Activated CD8-positive, alpha-beta memory T cell treated with anti-CD3 and anti-CD28 coated beads for 24 hours (primary cell): Measurements from ENCODE around the gene MEIOSIN.
"Not testable (repeated sequence)": the region's sequence is repeated elsewhere in the genome, so short reads cannot be mapped to it uniquely, and the experiment has no call there.

Experiments used
- DNase-seq: peaks from one replicate; pipeline ENCODE4 v3.0.0-alpha.2; 2020

The MEIOSIN gene

GRCh38 chr19:45717983-45718650, 15.1 kb upstream of the MEIOSIN start:
- DNase-seq, result no peak

GRCh38 chr19:45720065-45720464, 13.2 kb upstream of the MEIOSIN start:
- not testable (repeated sequence) for DNase-seq

DNA sequence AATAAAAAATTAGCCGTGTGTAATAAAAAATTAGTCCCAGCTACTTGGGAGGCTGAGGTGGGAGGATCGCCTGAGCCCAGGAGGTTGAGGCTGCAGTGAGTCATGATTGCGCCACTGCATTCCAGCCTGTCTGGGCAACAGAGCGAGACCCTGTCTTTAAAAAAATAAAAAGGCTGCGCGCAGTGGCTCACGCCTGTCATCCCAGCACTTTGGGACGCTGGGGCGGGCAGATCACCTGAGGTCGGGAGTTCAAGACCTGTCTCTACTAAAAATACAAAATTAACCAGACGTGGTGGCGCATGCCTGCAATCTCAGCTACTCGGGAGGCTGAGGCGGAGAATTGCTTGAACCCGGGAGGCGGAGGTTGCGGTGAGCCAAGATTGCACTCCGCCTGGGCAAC, 4.6 kb upstream of the MEIOSIN start:
- DNase-seq, result not testable (repeated sequence)

GRCh38 chr19:45729800-45730290, 3.4 kb upstream of the MEIOSIN start:
- no peak for DNase-seq

DNA sequence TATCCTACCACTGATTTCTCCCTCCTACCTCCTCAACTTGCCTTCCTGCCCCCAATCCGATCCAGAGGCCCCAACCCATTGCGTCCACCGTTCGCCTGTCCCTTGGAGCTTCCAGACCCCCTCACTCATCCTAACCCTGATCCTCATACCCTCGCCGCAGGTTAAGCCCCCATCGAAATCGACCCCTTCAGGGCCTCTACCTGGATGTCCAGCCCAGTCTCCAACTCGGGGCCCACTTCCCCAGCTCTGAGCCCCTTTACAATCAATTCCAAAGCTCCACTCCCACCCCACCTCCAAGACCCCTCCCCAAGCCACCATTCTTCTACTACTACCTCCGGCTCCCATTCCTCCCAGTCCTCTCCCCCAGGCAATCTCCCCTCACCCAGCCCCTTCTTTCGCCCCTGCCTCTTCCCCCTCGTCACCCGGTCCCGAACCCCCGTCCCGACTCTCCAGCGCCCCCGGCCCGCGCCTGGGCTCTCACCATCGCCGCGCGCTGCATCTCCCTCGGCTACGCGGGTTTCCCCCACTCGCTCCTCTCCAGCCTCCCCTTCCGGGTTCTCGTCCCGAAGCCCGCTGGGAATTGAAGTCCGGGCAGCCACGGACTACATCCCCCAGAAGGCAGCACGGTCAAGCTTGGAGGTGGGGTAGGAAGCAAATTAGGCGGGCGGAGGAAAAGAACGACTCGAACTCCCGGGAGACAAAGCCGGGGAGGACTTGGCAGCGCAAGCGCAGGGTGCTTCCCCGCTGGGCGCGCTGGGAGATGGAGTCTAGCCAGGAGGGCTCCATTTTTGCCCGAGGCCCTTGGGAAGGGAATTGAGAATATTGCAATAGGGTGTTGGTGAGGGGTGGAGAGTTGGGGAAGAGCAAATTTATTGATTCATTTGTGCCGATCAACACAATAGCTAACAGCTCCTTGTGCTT, 2.6 kb upstream of the MEIOSIN start, which contains the start of gene FBXO46:
Gene FBXO46, minus strand, starts transcription at position 529 of the 921 bp plus-strand sequence. CDS start 17,401 bp downstream, outside the sequence.
- peak; percentile 95 for DNase-seq

DNA sequence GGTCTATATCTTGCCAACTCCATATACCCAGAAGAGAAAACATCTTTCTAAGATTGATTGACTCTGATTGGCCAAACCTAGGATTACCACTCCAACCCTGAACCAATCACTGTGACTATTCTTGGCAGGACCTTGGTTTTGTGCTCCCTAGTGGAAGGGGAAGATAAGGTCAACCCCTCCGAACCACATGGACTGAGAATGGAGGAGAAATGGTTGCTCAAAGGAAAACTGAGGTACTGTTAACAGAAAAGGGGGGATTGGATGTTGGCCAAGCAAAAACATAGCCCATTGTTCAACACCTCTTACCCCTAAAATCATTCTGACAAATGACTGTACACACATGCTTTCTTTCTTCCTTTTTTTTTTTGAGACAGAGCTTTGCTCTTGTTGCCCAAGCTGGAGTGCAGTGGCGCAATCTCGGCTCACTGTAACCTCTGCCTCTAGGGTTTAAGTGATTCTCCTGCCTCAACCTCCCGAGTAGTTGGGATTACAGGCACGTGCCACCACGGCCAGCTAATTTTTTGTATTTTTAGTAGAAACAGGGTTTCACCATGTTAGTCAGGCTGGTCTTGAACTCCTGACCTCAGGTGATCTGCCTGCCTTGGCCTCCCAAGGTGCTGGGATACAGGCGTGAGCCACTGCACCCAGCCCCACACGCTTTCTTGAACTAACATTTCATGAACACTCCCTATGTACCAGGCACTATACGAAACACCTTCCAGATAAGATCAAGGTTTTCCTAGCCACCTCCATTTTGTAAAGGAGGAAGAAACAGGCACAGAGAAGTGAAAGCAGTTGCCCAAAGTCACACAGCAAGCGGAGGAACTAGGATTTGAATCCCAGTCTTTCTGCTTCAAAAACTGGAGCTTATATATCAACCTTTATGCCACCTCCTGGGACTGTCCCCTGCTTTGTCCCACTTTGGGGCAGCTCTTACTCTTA, 6.5 kb downstream of the MEIOSIN start:
- DNase-seq, result no peak

- no peak for DNase-seq
These were observed 9.7 kb downstream of the MEIOSIN start for GRCh38 chr19:45742969-45743368.

DNA sequence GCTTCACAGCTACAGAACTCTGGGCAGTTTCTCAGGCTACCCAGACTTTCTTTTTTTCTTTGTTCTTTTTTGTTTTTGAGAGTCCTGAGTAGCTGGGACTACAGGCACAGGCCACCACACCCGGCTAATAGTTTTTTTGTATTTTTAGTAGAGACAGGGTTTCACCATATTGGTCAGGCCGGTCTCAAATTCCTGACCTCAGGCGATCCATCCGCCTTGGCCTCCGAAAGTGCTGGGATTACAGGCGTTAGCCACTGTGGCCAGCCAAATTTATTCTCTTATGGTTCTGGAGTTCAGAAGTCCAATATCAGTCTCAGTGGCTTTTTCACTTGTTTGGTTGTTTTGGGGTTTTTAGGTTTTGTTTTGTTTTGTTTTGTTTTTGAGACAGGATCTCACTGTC, 12.4 kb downstream of the MEIOSIN start:
- no peak for DNase-seq

DNA sequence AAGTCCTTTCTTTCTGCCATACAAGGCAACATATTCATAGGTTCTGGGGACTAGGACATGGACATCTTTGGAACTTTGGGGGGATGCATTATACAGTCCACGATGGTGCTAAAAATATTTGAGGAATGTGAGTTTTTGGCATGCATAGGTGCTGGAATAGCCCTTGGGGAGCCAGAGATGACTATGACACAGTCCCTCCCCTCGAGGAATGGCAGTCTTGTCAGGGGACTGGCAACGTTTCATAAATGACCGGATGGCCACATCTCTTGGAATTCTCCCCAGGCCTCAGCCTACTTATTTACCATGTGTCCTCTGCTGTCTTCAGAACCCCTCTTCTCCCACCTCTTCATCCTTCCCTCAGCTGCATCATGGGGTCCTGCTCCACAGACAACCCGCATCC, 13.6 kb downstream of the MEIOSIN start:
- no peak for DNase-seq

DNA sequence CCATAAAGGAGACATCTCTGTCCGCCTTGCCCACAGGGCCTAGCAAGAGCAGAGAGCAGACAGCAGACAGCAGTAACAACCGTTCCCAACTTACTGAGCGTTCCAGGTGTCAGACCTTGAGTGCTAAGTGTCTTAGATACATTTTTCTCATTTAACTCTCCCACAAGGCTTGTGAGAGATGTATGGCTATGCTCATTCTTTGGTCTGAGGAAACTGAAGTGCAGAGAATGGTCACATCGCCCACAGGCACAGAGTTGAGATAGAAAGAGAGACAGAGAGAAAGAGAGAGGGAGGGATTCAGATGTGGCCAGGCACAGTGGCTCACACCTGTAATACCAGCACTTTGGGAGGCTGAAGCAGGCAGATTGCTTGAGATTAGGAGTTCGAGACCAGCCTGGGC, 14.3 kb downstream of the MEIOSIN start:
- no peak for DNase-seq

DNA sequence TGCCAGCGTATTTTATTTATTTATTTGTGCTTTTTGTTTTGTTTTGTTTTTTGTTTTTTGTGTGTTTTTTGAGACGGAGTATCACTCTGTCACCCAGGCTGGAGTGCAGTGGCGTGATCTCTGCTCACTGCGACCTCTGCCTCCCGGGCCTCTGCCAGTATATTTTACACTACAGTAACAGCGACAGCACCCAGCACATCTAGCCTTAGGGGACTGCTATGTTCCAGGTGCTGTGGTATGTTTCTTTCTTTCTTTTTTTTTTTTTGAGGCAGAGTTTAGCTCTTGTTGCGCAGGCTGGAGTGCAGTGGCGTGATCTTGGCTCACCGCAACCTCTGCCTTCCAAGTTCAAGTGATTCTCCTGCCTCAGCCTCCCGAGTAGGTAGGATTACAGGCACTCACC, 18.2 kb downstream of the MEIOSIN start:
- not testable (repeated sequence) for DNase-seq

DNA sequence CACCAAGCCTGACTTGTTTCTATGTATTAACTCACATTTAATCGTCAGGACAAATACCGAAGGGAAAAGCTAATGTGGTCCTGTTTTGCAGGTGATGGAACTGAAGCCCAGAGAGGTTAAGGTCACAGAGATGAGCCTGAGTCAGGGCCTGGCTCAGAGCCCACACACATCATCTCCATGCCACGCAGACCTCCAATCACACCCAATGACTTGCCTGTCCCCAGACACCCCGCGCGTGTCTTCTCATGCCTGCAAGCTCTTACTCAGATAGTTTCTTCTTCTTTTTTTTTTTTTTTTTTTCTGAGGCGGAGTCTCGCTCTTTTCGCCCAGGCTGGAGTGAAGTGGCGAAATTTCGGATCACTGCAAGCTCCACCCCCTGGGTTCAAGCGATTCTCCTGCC, 19.4 kb downstream of the MEIOSIN start:
- DNase-seq, result no peak

DNA sequence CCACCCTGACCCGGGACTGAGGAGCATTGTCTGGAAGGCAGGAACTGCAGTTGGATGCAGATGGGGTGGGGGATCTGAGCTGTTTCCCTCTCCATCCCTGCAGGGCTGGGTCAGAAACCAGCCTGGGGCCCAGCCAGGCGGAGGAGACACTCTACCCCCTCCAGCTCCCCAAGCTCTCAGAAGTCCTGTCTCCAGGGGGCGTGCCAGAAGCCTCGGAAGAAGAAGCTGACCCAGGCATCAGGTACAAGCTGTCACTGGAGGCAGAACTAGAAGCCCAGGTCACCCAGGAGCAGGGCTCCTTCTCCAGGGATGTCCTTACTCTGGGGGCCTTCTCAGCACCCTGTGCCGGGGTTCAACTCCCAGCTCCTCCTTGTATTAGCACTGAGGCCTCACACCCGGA, 20.3 kb downstream of the MEIOSIN start:
- DNase-seq, result no peak

DNA sequence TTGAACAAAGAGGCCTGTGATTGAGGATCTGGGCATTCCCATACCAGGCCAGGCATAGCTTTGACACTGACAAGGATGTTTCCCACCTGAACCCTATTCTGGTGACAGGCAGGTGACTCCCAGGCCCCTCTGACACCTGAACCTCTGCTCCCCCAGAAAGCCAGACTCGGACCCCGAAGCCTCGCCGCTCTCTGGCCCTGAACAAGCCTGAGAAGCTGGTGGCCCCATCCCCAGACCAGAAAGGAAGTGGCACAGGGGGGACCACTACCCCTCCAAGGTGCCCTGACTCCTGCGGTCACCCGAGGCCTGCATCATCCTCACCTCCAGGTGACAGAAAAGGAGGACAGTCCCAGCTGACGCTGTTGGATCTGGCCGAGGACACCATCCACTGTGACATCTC, 21.1 kb downstream of the MEIOSIN start:
- DNase-seq, result no peak

DNA sequence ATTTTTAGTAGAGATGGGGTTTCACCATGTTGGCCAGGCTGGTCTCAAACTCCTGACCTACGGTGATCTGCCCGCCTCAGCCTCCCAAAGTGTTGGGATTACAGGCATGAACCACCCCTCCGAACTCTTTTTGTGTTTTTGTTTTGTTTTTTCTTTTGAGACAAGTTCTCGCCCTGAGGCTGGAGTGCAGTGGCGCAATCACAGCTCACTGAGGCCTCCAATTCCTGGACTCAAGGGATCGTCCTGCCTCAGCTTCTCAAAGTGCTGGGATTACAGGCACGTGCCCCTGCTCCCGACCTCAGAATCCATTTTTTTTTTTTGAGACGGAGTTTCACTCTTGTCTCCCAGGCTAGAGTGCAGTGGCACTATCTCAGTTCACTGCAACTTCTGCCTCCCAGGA, 24.5 kb downstream of the MEIOSIN start:
- DNase-seq, result no peak

GRCh38 chr19:45758921-45759320, 25.7 kb downstream of the MEIOSIN start:
- DNase-seq, result no peak

DNA sequence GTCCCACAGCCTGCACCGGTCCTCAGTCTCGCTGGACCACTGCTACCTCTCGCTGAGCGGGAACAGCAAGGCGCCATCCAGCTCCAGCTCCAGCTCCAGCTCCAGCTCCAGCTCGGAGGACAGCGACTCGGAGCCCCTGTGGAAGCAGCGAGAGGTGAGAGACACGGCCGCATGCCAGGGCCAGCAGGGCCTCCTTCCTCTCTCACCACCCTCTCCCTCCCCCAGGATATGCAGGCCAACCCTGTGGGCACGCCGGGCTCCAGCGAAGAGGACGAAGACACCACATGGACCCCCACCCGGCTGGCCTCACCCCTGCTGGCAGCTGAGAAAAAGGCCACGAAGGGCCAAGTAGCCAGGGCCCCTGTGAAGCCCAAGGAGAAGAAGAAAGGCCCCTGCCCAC, 28.5 kb downstream of the MEIOSIN start:
- no peak for DNase-seq

- DNase-seq, result no peak
These were observed 29.8 kb downstream of the MEIOSIN start for GRCh38 chr19:45762870-45763631.

- DNase-seq, result no peak
These were observed 30.6 kb downstream of the MEIOSIN start for GRCh38 chr19:45763691-45764294.

GRCh38 chr19:45764475-45764874, 31.2 kb downstream of the MEIOSIN start:
- no peak for DNase-seq

- no peak for DNase-seq
These were observed 31.9 kb downstream of the MEIOSIN start for GRCh38 chr19:45764945-45765701.
